Endothelial cell of umbilical vein (primary cell): ENCODE measurements around the gene XIRP2. TPM values are rescaled to one million over a fixed set of nuclear protein-coding genes. Genes with fewer than 3 reads are reported as not detected.

Source experiments
- BruUV-seq: library from RNA; stranded (reverse); fragments of 400-500 nt; replicated peaks from 2 replicates; lab custom pipeline; 2021; lab: Mats Ljungman, UMichigan
- CTCF ChIA-PET: fragments of 300-600, 350-600 bp; sonication (Branson Sonifier 250); formaldehyde crosslinking; loops from one replicate; lab custom pipeline; 2021; ENCODE audit warnings: antibody characterized with exemption, inconsistent platforms; lab: Charles Lee
- POLR2A ChIA-PET: fragments of 300-600, 350-600 bp; sonication (Branson Sonifier 250); formaldehyde crosslinking; loops from one replicate; lab custom pipeline; 2021; ENCODE audit warnings: antibody characterized with exemption, inconsistent platforms; lab: Charles Lee
- DNase-seq: peaks from one replicate; pipeline ENCODE4 v3.0.0-alpha.2; 2011; ENCODE audit warnings: low read depth, low spot score
- FAIRE-seq: peaks from 2 replicates; lab custom pipeline; 2011; peaks lifted over from hg19 to GRCh38; lab: Jason Lieb, UNC
- H2AFZ ChIP-seq: 2 replicates; pipeline ENCODE4 v1.6.0; 2012; ENCODE audit warnings: low read depth, low read length, control low read depth, inconsistent platforms
- H3K27ac ChIP-seq: 2 replicates; pipeline ENCODE4 v1.5.1; 2011; ENCODE audit warnings: low read depth, mild to moderate bottlenecking, control low read depth, low read length, moderate library complexity; ENCODE audit not compliant: insufficient read depth
- H3K27me3 ChIP-seq, 2 experiments: 2 replicates each; pipeline versions ENCODE4 v1.6.0 to v1.6.1; 2011; ENCODE audit warnings: low read length in 2 of 2, mixed read lengths in 1 of 2; ENCODE audit not compliant: control insufficient read depth in 2 of 2, insufficient read depth in 2 of 2
- H3K36me3 ChIP-seq, 2 experiments: 2 replicates in 1 of 2; 3 replicates in 1 of 2; pipeline ENCODE4 v1.5.1; 2011; ENCODE audit warnings: low read length in 2 of 2, mild to moderate bottlenecking in 1 of 2, moderate library complexity in 1 of 2; ENCODE audit not compliant: control insufficient read depth in 2 of 2, insufficient read depth in 2 of 2; ENCODE audit errors: extremely low read depth in 1 of 2
- H3K4me1 ChIP-seq: 3 replicates; pipeline ENCODE4 v1.5.1; 2011; ENCODE audit warnings: mild to moderate bottlenecking, low read length; ENCODE audit not compliant: control insufficient read depth, insufficient read depth; ENCODE audit errors: extremely low read depth
- H3K4me2 ChIP-seq: 2 replicates; pipeline ENCODE4 v1.6.1; 2011; ENCODE audit warnings: low read length, control low read depth, mixed read lengths; ENCODE audit not compliant: insufficient read depth
- H3K4me3 ChIP-seq, 3 experiments: fragments of 200-600 bp in 1 of 3; sonication (generic), shearing (Covaris generic) in 1 of 3; replicated peaks in 1 of 3; 2 replicates each; pipeline ENCODE4 v1.5.1; 2011 to 2016; ENCODE audit warnings: control low read depth in 3 of 3, low read length in 3 of 3, mild to moderate bottlenecking in 2 of 3, inconsistent platforms in 1 of 3, low read depth in 1 of 3, moderate library complexity in 1 of 3; ENCODE audit not compliant: insufficient read depth in 1 of 3
- H3K79me2 ChIP-seq: 2 replicates; pipeline ENCODE4 v1.6.0; 2012; ENCODE audit warnings: low read length, inconsistent platforms; ENCODE audit not compliant: control insufficient read depth, insufficient read depth
- H3K9ac ChIP-seq: replicated peaks from 2 replicates; pipeline ENCODE3; 2011; ENCODE audit warnings: low read length, control low read depth; ENCODE audit not compliant: insufficient read depth; ENCODE audit errors: extremely low read depth
- H3K9me1 ChIP-seq: replicated peaks from 3 replicates; pipeline ENCODE4 v1.6.0; 2011; ENCODE audit warnings: mild to moderate bottlenecking, low read length; ENCODE audit not compliant: control insufficient read depth, insufficient read depth; ENCODE audit errors: extremely low read depth
- H3K9me3 ChIP-seq: replicated peaks from 2 replicates; pipeline ENCODE4 v1.5.1; 2012; ENCODE audit warnings: low read length, inconsistent platforms; ENCODE audit not compliant: control insufficient read depth, insufficient read depth
- H4K20me1 ChIP-seq: replicated peaks from 2 replicates; pipeline ENCODE3; 2011; ENCODE audit warnings: mild to moderate bottlenecking, low read length; ENCODE audit not compliant: control insufficient read depth, insufficient read depth; ENCODE audit errors: extremely low read depth
- CTCF ChIP-seq, 2 donors: IDR thresholded peaks; 1 replicate in 1 of 2; 2 replicates in 1 of 2; pipeline ENCODE4 v1.5.1; 2011; ENCODE audit warnings: low read length in 2 of 2, mild to moderate bottlenecking in 2 of 2, moderate library complexity in 2 of 2, control low read depth in 1 of 2, inconsistent platforms in 1 of 2, low read depth in 1 of 2; ENCODE audit not compliant: insufficient read depth in 1 of 2; ENCODE audit errors: extremely low read depth in 1 of 2
- EZH2 ChIP-seq: IDR thresholded peaks from 2 replicates; pipeline ENCODE4 v1.6.1; 2012; ENCODE audit warnings: borderline replicate concordance, low read depth, mild to moderate bottlenecking, moderate library complexity, low read length, inconsistent platforms; ENCODE audit not compliant: severe bottlenecking
- FOS ChIP-seq: IDR thresholded peaks from 2 replicates; pipeline ENCODE4 v1.6.1; 2011; ENCODE audit warnings: mild to moderate bottlenecking, low read length, moderate library complexity, borderline replicate concordance; ENCODE audit not compliant: insufficient read depth
- GATA2 ChIP-seq: IDR thresholded peaks from 2 replicates; pipeline ENCODE4 v1.7.0; 2011; ENCODE audit warnings: low read depth, mild to moderate bottlenecking, moderate library complexity, mixed read lengths, low read length; ENCODE audit not compliant: insufficient read length, insufficient read depth
- JUN ChIP-seq: IDR thresholded peaks from 2 replicates; pipeline ENCODE4 v1.6.1; 2011; ENCODE audit warnings: borderline replicate concordance, low read depth; ENCODE audit not compliant: insufficient read length, insufficient read depth
- MAX ChIP-seq: IDR thresholded peaks from 2 replicates; pipeline ENCODE4 v1.6.1; 2011; ENCODE audit not compliant: insufficient read depth, insufficient read length
- MYC ChIP-seq: IDR thresholded peaks from one replicate; pipeline ENCODE4 v1.6.1; 2011; ENCODE audit warnings: mild to moderate bottlenecking, low read depth, low read length
- POLR2A ChIP-seq: IDR thresholded peaks from 2 replicates; pipeline ENCODE4 v1.6.1; 2012; ENCODE audit warnings: low read depth, mild to moderate bottlenecking, control low read depth, low read length
- POLR2AphosphoS5 ChIP-seq: IDR thresholded peaks from 2 replicates; pipeline ENCODE4 v1.6.1; 2012; ENCODE audit warnings: low read depth, mild to moderate bottlenecking, control low read depth, low read length, moderate library complexity; ENCODE audit not compliant: insufficient read depth
- dilution Hi-C: fragments of 300-500 bp; cut with MboI; formaldehyde crosslinking; loops from one replicate; pipeline ENCODE4 v1.15.0; 2019; ENCODE audit warnings: low sequenced_read_pairs; ENCODE audit not compliant: extremely low pct_ligation_motif_present
- intact Hi-C: fragments of 100-400 bp; cut with micrococcal nuclease; formaldehyde crosslinking; loops from one replicate; pipeline ENCODE4 v1.10.0; 2022
- polyA plus RNA-seq, 4 experiments: library from polyadenylated mRNA; depleted of rRNA in 3 of 4; stranded (reverse) in 3 of 4; unstranded in 1 of 4; fragments of >200 nt; gene quantifications; 2 replicates each; pipeline versions ENCODE4 v1.2.1 to v1.2.3, GENCODE V29; 2011 to 2012; ENCODE audit warnings: missing spikeins in 1 of 4
- total RNA-seq: library from RNA; stranded (reverse); gene quantifications from 2 replicates; pipeline ENCODE4 v1.2.3, GENCODE V29; 2021

Gene XIRP2
- total and polyA plus RNA-seq, 2 donors (not counting 3 experiments of a cell fraction or from before 2014, with no cell fraction given) = 0.08 to 0.66 TPM

DNA sequence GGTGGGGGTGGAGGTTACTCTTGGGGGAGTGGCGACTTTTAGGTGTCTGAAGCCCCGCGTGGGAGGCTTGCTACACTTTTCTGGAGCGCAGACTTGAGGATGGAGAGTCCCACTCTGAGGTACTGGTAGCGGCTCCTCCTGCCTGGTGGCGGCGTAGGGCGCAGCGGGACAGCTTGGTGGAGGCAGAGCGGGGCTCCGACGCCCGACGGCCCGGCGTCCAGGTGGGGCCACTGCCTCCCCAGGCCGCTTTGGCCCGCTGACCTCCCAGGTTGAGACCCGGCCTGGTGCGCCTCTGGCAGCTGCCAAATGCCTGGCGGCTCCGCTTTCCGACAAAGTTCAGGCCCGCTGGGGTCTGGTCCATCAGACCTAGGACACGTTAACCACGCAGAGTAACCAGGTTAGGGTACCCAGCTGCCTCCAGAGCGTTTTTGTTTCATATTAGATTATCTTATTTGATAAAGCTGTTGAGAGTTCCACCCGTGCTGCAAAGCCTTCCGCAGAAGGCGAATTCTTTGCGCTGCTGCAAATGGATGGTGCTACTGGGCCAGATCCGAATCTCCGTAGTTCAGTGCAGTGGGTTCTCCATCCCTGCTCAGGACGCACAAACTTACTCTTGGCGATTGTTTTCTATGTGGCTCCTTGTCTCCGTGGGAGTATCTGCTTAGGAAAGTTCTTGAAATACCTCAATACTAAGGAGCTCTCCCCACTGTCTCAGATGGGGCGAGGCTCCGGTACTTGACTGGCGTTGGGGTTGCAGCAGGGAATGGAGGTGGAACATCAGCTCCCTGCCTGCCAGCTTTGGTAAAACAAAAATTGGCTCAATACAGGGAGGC lies 405.9 kb downstream of the XIRP2 start:
- no TSS peak for BruUV-seq
- POLR2A ChIA-PET = interaction anchor here (0.6 kb wide), 1 partner anchor 1341 kb away, joined by 3 read pairs; the partner anchor contains the start of gene TTC21B
- intact Hi-C loops = loop anchor here (5.0 to 10.0 kb wide), 2 partner anchors 821 to 953 kb away; partner anchors contain the start of gene STK39

DNA sequence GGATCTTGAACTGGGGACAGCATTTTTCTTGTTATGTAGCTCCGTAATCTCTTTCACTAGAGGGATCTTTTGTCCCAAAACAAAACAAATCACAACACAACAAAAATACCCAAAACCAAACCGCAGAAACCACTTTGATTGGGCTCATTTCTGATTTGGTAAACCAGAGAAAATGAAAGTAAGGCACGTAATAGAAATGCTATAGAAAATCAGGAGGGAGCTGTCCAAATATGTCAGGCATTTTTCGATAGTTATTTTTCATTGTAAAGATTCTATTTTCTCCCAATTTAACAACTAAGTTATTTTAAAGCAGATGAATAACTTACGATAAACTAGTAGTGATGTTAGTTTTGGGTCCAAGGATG lies 406.5 kb downstream of the XIRP2 start:
- H2AFZ ChIP-seq = peak overlapping the region; percentile 42
- DNase-seq (peak; percentile 46), FAIRE-seq (peak; percentile 35)
- no peak for TF ChIP-seq POLR2A
- TF ChIP-seq POLR2AphosphoS5 = no peak
- TF ChIP-seq MYC = no peak
- TF ChIP-seq EZH2 = no peak
- TF ChIP-seq FOS = no peak
- TF ChIP-seq JUN = no peak
- TF ChIP-seq GATA2 = no peak
- TF ChIP-seq MAX = no peak
- TF ChIP-seq CTCF (IDR thresholded peaks at IDR 0.05; ENCODE audit: extremely low read depth in 1 of 2, insufficient read depth in 1 of 2, low read depth in 1 of 2, low read length in 2 of 2) = no peak
- no TSS peak for BruUV-seq
- intact Hi-C loops (loop anchor here (5.0 to 10.0 kb wide), 2 partner anchors 820 to 953 kb away; partner anchors contain the start of gene STK39), dilution Hi-C loops (no loop called here)
- CTCF ChIA-PET = interaction anchor here (1.0 to 1.5 kb wide), 2 partner anchors 249 to 824 kb away, joined by 3 to 11 read pairs; no protein-coding TSS in a partner anchor
- POLR2A ChIA-PET = no interaction called here
- H3K27ac ChIP-seq = no peak overlapping the region
- H3K4me1 ChIP-seq = peaks cover 19% of the 10 kb centered on the region
- no peaks in the 10 kb centered on the region for H3K9me3 ChIP-seq
- no peaks in the 10 kb centered on the region for H3K36me3 ChIP-seq
- H3K9me1 ChIP-seq = no peaks in the 10 kb centered on the region
- H3K27me3 ChIP-seq = peaks cover 8 to 36% of the 10 kb centered on the region in 2 experiments
- H3K79me2 ChIP-seq = no peaks in the 10 kb centered on the region
- H3K4me3 ChIP-seq = peak overlapping the region; percentile 25 to 77 (median 76)
- no peak overlapping the region for H3K9ac ChIP-seq
- H4K20me1 ChIP-seq = no peaks in the 10 kb centered on the region
- H3K4me2 ChIP-seq = peak overlapping the region; percentile 81

More for the DNA sequence above, 405.9 kb downstream of the XIRP2 start:
- no peaks in the 10 kb centered on the region for H3K9me3 ChIP-seq
- H3K4me2 ChIP-seq = peak overlapping the region; percentile 81
- no peak for FAIRE-seq
- dilution Hi-C loops = no loop called here
- H3K9ac ChIP-seq = no peak overlapping the region
- peak overlapping the region; percentile 42 for H2AFZ ChIP-seq
- no peaks in the 10 kb centered on the region for H3K9me1 ChIP-seq
- TF ChIP-seq MAX (no peak), EZH2 (peak; percentile 25)
- DNase-seq = peak; percentile 5
- no peak overlapping the region for H3K27ac ChIP-seq
- H3K36me3 ChIP-seq = no peaks in the 10 kb centered on the region
- CTCF ChIA-PET = interaction anchor here (1.0 to 2.9 kb wide), 3 partner anchors 249 to 825 kb away, joined by 3 to 15 read pairs (median 11); no protein-coding TSS in a partner anchor
- H3K4me3 ChIP-seq = peak overlapping the region; percentile 25 to 77 (median 76)
- H3K27me3 ChIP-seq = peaks cover 8 to 38% of the 10 kb centered on the region in 2 experiments
- peaks cover 19% of the 10 kb centered on the region for H3K4me1 ChIP-seq
- no peaks in the 10 kb centered on the region for H3K79me2 ChIP-seq
- no peaks in the 10 kb centered on the region for H4K20me1 ChIP-seq
